22Rv1 (cell line): ENCODE results near the gene PRR5.
"Not testable (repeated sequence)": the region's sequence is repeated elsewhere in the genome, so short reads cannot be mapped to it uniquely, and the experiment has no call there.

Experiments used
- H3K27ac ChIP-seq: fragments of 450-650 bp; 2 replicates; pipeline ENCODE4 v1.5.1; 2017
- CTCF ChIP-seq: fragments of 450-650 bp; IDR thresholded peaks from 2 replicates; pipeline ENCODE4 v1.5.1; 2017; ENCODE audit warnings: mild to moderate bottlenecking
- ZFX ChIP-seq: fragments of 450-650 bp; IDR thresholded peaks from 2 replicates; pipeline ENCODE4 v1.6.1; 2017; ENCODE audit warnings: antibody characterized with exemption, borderline replicate concordance

Gene PRR5

GRCh38 chr22:44676441-44677352, 25.3 kb upstream of the PRR5 start:
- TF ChIP-seq ZFX (no peak), CTCF (no peak)
- H3K27ac ChIP-seq: no peak overlapping the region

- TF ChIP-seq ZFX: no peak
- TF ChIP-seq CTCF: no peak
- no peak overlapping the region for H3K27ac ChIP-seq
Observed at GRCh38 chr22:44677353-44677840, 24.6 kb upstream of the PRR5 start.

GRCh38 chr22:44677871-44678555, 24.0 kb upstream of the PRR5 start:
- no peak for TF ChIP-seq CTCF

GRCh38 chr22:44678556-44679305, 23.3 kb upstream of the PRR5 start:
- TF ChIP-seq ZFX (no peak), CTCF (no peak)
- no peak overlapping the region for H3K27ac ChIP-seq

More at GRCh38 chr22:44677871-44678555, 24.0 kb upstream of the PRR5 start:
- no peak overlapping the region for H3K27ac ChIP-seq

GRCh38 chr22:44679306-44679647, 22.7 kb upstream of the PRR5 start:
- H3K27ac ChIP-seq: not testable (repeated sequence)

- no peak overlapping the region for H3K27ac ChIP-seq
- TF ChIP-seq ZFX (no peak), CTCF (no peak)
Observed at GRCh38 chr22:44680058-44680457, 21.9 kb upstream of the PRR5 start.

- no peak for TF ChIP-seq CTCF
- TF ChIP-seq ZFX: no peak
- no peak overlapping the region for H3K27ac ChIP-seq
Observed at GRCh38 chr22:44680481-44680894, 21.5 kb upstream of the PRR5 start.
